Measurements from ENCODE around the gene TNRC18. TPM values are rescaled to one million over a fixed set of nuclear protein-coding genes. Genes with fewer than 3 reads are reported as not detected.
"Not testable (repeated sequence)": the region's sequence is repeated elsewhere in the genome, so short reads cannot be mapped to it uniquely, and the experiment has no call there.

Gene TNRC18
- 80.2 TPM for polyA plus RNA-seq (2013, experiment 1 of 2; ENCODE audit: insufficient read length)
- polyA plus RNA-seq (2013, experiment 2 of 2; ENCODE audit: insufficient read length) = 83.7 TPM

- DNase-seq = no peak
Observed at GRCh38 chr7:5423306-5423975, at the start of gene TNRC18. TSS of gene TNRC18 (minus strand) at chr7:5423834. CDS start at chr7:5421246, 2,588 bp downstream.

- DNase-seq = no peak
Observed at GRCh38 chr7:5472432-5473315, 49.0 kb upstream of the TNRC18 start.

- not testable (repeated sequence) for DNase-seq
Observed at GRCh38 chr7:5471623-5472022, 48.0 kb upstream of the TNRC18 start.

GRCh38 chr7:5470816-5471215, 47.2 kb upstream of the TNRC18 start:
- DNase-seq = no peak

DNA sequence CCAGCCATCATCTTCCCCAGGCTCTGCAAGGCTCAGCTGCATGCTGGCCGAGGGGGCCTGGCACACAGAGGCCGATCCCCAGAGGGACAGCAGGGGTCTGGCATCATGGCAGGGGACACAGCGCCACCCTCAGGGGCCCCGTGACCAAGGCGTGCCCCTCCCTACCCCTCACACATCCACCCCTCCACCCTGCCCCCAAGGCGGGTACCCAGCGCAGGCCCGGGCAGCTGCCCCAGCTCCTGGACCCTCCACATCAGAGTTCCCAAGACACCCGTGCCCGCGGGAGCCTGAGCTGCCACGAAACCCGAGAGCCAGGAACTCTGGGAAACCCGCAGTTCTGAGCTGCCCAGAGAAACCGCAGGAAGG, 46.5 kb upstream of the TNRC18 start:
- DNase-seq = no peak

DNA sequence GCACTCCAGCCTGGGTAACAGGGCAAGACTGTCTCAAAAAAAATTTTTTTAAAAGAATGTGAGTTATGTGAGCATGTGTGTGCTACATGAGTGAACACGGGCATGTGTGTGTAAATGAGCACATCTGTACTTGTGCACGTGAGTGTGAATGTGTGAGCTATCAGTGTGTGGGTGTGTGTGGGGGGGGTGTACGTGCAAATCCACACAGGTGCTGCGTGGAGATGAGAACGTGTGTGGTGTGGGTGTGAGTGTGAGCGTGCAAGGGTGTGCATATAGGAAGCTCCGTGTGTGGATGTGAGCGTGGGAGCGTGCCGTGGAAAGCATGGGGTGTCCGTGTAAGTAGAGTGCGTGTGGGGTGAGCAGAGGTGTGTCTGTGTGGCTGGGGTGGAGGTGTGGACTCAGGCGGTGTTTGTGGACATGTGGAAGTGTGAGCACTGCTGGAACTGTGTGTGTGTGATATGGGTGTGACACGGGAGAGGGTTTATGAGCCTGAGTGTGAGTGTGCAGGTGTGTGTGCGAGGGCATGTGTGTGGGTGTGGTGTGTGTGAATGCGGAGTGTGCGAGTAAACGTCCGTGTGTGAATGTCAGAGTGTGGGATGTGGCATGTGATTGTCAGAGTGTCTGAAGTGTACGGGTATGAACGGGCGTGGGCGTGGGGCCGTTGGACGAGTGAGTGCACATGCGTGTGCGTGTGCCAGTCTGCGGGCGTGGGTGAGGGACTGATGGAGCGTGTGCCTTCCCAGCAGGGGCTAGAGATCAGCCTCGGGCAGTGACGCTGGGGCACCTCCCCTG, 45.9 kb upstream of the TNRC18 start:
- no peak for DNase-seq

DNA sequence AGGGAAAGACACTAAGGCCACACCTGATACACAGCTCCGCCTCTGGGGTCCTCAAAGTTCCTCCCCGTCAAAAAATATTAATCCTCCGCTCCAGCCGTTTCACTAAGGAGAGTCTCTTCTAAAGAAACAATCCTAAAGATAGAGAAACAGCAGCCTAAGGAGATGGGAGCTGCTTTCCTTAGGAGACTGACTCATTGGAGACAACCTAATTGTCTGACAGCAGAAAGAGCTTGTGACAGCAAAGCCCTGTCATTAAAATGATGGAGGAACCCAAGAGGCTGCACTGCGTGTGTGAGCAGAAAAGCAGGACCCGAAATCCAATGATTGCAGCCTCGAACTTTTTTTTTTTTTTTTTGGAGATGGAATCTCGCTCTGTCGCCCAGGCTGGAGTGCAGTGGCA, 44.0 kb upstream of the TNRC18 start:
- DNase-seq = no peak

DNA sequence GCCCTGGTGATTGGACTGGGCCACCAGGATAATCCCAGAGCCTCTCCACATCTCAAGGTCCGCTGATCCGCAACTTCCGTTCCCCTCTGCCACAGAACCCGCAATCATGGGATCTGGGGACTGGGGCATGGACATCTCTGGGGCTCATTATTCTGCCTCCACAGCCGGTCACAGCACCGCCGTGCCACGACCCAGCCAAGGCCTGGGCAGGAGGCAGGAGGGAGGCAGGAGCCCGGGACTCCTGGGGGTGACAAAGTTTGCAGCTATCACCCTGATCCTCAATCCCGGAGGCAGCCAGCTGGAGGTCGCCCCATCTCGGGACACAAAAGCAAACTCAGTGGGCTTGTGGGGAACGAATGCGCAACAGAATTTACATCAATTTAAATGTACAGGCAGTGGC, 42.9 kb upstream of the TNRC18 start:
- no peak for DNase-seq

GRCh38 chr7:5463031-5463430, 39.4 kb upstream of the TNRC18 start:
- no peak for DNase-seq

GRCh38 chr7:5462216-5462615, 38.6 kb upstream of the TNRC18 start:
- no peak for DNase-seq

DNA sequence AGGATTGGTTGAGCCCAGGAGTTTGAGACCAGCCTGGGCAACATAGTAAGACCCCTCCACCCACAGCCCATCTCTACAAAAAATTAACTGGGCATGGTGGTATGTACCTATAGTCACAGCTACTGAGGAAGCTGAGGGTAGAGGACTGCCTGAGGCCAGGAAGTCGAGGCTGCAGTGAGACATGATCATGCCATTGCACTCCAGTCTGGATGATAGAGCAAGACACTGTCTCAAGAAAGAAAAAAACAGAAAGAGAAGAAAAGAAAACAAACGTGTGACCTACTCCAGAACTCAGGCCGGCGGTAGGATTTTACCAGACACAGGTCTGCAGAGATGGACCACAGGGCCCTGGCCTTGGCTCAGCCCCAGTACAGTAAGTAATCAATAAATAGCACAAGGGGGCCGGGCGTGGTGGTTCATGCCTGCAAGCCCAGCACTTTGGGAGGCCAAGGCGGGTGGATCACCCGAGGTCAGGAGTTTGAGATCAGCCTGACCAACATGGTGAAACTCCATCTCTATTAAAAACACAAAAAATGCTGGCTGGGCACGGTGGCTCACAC, 35.4 kb upstream of the TNRC18 start:
- DNase-seq = no peak

- no peak for DNase-seq
Observed at GRCh38 chr7:5457245-5457735, 33.7 kb upstream of the TNRC18 start.

DNA sequence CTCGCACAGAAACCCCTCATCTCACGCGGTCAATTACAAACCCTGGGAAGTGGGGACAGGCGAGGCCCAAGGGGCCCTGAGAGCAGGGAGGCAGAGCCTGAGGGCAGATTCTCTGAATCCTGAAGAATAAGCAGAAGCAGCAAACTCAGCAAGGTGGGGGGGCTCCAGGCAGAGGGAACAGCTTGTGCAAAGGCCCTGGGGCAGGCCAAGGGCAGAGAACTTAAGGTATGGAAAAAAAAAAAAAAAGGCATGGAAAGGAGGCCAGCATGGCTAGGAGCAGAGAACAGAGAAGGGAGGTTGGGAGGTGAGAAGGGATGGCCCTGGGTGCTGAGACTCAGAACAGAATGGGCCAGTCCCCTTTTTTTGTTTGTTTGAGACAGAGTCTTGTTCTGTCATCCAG, 32.8 kb upstream of the TNRC18 start:
- no peak for DNase-seq

DNA sequence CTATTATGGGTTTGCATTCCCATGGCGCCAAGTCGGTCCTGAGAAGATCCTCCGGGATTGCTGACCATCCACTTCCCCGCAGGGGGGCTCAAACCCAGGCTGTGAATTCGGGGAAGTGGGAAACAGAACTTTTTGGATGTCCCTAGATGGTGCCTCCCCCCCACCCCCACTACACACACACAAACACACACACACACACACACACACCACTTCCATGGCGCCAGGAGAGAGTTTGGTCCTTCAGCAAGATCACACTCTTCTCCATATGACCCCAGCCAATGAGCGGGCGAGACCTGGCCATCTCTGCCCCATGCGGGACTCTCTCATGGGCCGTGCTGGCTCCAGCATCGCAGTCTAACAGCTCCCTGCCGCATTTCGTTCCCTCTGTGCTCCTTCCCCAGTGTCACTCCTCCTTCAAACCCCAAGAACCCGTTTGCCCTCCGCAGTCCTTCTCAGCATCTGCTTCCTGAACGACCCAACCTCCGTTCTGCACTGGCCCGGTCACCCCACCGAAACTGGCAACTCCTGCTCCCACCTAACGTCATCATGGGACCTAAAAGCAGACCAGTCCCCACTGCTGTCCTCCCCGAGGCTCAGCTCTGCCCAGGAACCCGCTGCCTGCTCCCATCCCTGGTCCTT, 32.1 kb upstream of the TNRC18 start:
- no peak for DNase-seq

DNA sequence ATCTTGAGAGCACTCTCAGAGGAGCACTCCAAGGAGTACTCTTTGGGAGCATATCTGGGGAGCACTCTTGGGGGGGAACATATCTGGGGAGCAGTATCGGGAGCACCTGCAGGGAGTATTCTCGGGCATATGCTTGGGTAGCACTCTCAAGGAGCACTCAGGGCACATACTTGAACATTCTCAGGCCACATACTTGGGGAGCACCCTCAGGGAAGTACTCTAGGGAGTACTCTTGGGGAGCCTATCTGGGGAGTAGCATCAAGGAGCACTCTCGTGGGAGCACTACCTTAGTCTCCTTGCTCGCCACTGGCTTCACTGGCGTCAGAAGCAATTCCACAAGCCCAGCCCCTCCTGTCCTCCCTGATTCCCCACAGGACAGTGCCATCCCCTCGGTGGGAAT, 31.5 kb upstream of the TNRC18 start:
- DNase-seq = no peak

DNA sequence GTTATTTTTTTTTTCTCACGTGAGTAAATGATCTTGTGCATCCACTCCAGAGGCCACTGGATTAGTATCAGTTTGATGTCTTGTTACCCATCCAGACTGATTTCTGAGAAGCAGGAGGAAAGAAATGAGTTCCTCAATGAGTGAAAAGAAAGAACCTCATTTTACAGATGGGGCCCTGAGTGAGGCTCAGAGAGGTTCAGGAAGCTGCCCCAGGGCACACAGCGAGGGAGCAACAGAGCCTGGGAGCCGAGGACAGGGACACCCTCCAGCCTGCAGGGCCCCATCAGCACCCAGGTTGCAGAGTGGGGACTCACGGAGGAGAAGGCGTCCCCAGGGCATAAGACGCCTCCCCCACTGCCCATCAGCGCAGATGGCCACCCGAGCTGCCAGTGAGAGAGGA, 30.9 kb upstream of the TNRC18 start:
- no peak for DNase-seq

- DNase-seq = no peak
Observed at GRCh38 chr7:5453566-5454075, 30.0 kb upstream of the TNRC18 start.

DNA sequence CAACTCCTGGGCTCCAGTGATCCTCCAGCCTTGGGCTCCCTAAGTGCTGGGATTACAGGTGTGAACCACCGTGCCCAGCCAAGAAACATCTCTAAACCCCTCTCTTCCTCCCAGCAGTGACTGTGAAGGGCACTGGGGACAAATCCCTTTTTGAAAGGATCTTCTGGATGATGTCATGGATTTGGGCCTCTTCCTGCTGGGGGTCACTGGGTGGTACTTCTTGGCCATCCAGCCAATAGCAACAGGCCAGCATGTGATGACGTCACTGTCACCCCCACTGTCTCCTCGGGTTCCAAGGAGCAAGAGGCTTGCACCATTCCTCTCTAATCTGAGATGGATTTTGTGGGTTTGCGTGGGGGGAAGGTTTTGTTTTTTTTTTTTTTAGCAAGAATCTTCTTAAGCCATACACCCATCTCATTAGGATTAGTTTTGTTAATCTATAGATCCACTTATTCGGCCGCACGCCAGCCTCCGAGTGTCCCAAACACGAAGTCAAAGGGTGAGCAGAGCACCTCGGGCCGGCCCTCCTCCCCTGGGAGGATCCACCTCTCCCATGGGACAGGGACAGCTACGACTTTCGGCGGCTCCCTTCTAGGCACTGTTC, 29.4 kb upstream of the TNRC18 start:
- peak; percentile 64 for DNase-seq

- DNase-seq = no peak
Observed at GRCh38 chr7:5452470-5452899, 28.9 kb upstream of the TNRC18 start.

DNA sequence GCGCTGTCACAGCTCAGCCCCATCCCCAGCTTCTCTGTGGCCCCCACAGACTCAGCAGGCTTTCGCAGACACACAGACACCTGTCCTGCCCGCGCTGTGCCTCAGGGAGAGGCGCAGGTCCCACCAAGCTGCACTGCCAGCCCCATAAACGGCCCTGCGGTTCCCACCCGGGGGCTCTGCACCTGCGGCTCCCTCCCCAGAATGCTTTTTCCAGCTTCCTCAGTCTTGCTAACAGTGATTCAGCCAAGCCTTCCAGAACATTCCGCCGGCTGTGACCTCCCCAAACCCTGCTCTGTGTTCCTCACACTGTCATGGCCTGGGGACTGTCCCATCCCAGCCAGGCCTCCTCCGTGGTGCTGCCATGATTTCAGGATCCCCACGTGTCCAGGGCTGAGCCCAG, 27.8 kb upstream of the TNRC18 start:
- no peak for DNase-seq

All from fibroblast of skin of back (primary cell).